Ishikawa (cell line): Measurements from ENCODE around the gene ANGPTL7.

ENCODE experiments used
- CEBPB ChIP-seq: IDR thresholded peaks from 2 replicates; pipeline ENCODE4 v1.6.1; 2012
- CREB1 ChIP-seq: IDR thresholded peaks from 2 replicates; pipeline ENCODE4 v1.6.1; 2012; ENCODE audit warnings: low read depth
- EGR1 ChIP-seq: IDR thresholded peaks from 2 replicates; pipeline ENCODE4 v1.6.1; 2012
- EP300 ChIP-seq: IDR thresholded peaks from 2 replicates; pipeline ENCODE4 v1.6.1; 2012; ENCODE audit warnings: borderline replicate concordance
- FOXM1 ChIP-seq: IDR thresholded peaks from 2 replicates; pipeline ENCODE4 v1.6.1; 2012; ENCODE audit warnings: low read depth, borderline replicate concordance
- MAX ChIP-seq: IDR thresholded peaks from 2 replicates; pipeline ENCODE4 v1.6.1; 2012
- NFIC ChIP-seq: IDR thresholded peaks from 2 replicates; pipeline ENCODE4 v1.6.1; 2012
- RAD21 ChIP-seq: IDR thresholded peaks from 2 replicates; pipeline ENCODE4 v1.6.1; 2012; ENCODE audit warnings: low read depth
- REST ChIP-seq: IDR thresholded peaks from 2 replicates; pipeline ENCODE4 v1.6.1; 2012; ENCODE audit warnings: low read depth, mild to moderate bottlenecking
- TAF1 ChIP-seq: IDR thresholded peaks from 2 replicates; pipeline ENCODE4 v1.6.1; 2012; ENCODE audit warnings: low read depth, mild to moderate bottlenecking
- TCF12 ChIP-seq: IDR thresholded peaks from 2 replicates; pipeline ENCODE4 v1.6.1; 2012; ENCODE audit warnings: low read depth
- TEAD4 ChIP-seq: IDR thresholded peaks from 2 replicates; pipeline ENCODE4 v1.6.1; 2012
- USF1 ChIP-seq: IDR thresholded peaks from 2 replicates; pipeline ENCODE4 v1.6.1; 2012
- YY1 ChIP-seq: IDR thresholded peaks from 2 replicates; pipeline ENCODE4 v1.6.1; 2012; ENCODE audit warnings: low read depth
- ZBTB7A ChIP-seq: IDR thresholded peaks from 2 replicates; pipeline ENCODE4 v1.6.1; 2012; ENCODE audit warnings: low read depth

The ANGPTL7 gene

GRCh38 chr1:11143907-11144306 lies 45.2 kb upstream of the ANGPTL7 start:
- TF ChIP-seq FOXM1 (no peak), EGR1 (no peak), TEAD4 (no peak), ZBTB7A (no peak), MAX (no peak), CEBPB (no peak), YY1 (no peak), USF1 (no peak), CREB1 (no peak), EP300 (no peak)

- TF ChIP-seq RAD21 (no peak), EP300 (no peak), TAF1 (no peak), TCF12 (no peak), MAX (no peak), NFIC (no peak), CEBPB (no peak)
These were observed 44.4 kb upstream of the ANGPTL7 start for GRCh38 chr1:11144570-11145256.

GRCh38 chr1:11145741-11146140 lies 43.4 kb upstream of the ANGPTL7 start:
- TF ChIP-seq ZBTB7A = no peak
- TF ChIP-seq TEAD4 = no peak
- no peak for TF ChIP-seq REST
- TF ChIP-seq MAX = no peak
- TF ChIP-seq YY1 = no peak
- no peak for TF ChIP-seq CREB1
- no peak for TF ChIP-seq TAF1
- no peak for TF ChIP-seq TCF12
- no peak for TF ChIP-seq USF1
- TF ChIP-seq RAD21 = no peak
- TF ChIP-seq NFIC = no peak
- TF ChIP-seq EGR1 = no peak

- no peak for TF ChIP-seq EGR1
- TF ChIP-seq MAX = no peak
- no peak for TF ChIP-seq FOXM1
- TF ChIP-seq RAD21 = no peak
- TF ChIP-seq TCF12 = no peak
- no peak for TF ChIP-seq USF1
- TF ChIP-seq TEAD4 = no peak
- no peak for TF ChIP-seq YY1
- no peak for TF ChIP-seq ZBTB7A
- no peak for TF ChIP-seq CEBPB
- TF ChIP-seq EP300 = no peak
- TF ChIP-seq TAF1 = no peak
- no peak for TF ChIP-seq REST
These were observed 41.9 kb upstream of the ANGPTL7 start for GRCh38 chr1:11147197-11147770.

- no peak for TF ChIP-seq RAD21
- no peak for TF ChIP-seq REST
These were observed 38.8 kb upstream of the ANGPTL7 start for GRCh38 chr1:11150326-11150725.
